ENCODE measurements around the gene ZMYM4.

Gene ZMYM4

GRCh38 chr1:35401049-35401448, 132.5 kb downstream of the ZMYM4 start (continued):
- TF ChIP-seq RARB (CRISPR knock-in tag; IDR thresholded peaks at IDR 0.05) (no peak), PATZ1 (CRISPR knock-in tag; IDR thresholded peaks at IDR 0.05; ENCODE audit: borderline replicate concordance) (no peak), ZC3H10 (CRISPR knock-in tag; IDR thresholded peaks at IDR 0.05) (no peak), OSR1 (CRISPR knock-in tag; IDR thresholded peaks at IDR 0.05) (no peak), CSDC2 (CRISPR knock-in tag; IDR thresholded peaks at IDR 0.05) (no peak), PPARA (CRISPR knock-in tag; IDR thresholded peaks at IDR 0.05; ENCODE audit: borderline replicate concordance) (no peak)

GRCh38 chr1:35406103-35406502, 137.6 kb downstream of the ZMYM4 start:
- ATAC-seq = no peak

More at GRCh38 chr1:35406103-35406502, 137.6 kb downstream of the ZMYM4 start:
- no peak for TF ChIP-seq OSR1 (CRISPR knock-in tag; IDR thresholded peaks at IDR 0.05)
- no peak for TF ChIP-seq BACH2 (CRISPR knock-in tag; IDR thresholded peaks at IDR 0.05; ENCODE audit: borderline replicate concordance)
- TF ChIP-seq CSDC2 (CRISPR knock-in tag; IDR thresholded peaks at IDR 0.05) = no peak
- no peak for TF ChIP-seq PATZ1 (CRISPR knock-in tag; IDR thresholded peaks at IDR 0.05; ENCODE audit: borderline replicate concordance)
- no peak for TF ChIP-seq POU6F1 (CRISPR knock-in tag; IDR thresholded peaks at IDR 0.05; ENCODE audit: borderline replicate concordance, low read depth)
- no peak for TF ChIP-seq TSHZ2 (CRISPR knock-in tag; IDR thresholded peaks at IDR 0.05)
- no peak for TF ChIP-seq RARB (CRISPR knock-in tag; IDR thresholded peaks at IDR 0.05)
- no peak for TF ChIP-seq ZNF565 (CRISPR knock-in tag; conservative IDR thresholded peaks at IDR 0.05; ENCODE audit: low read depth)
- no peak for TF ChIP-seq PPARA (CRISPR knock-in tag; IDR thresholded peaks at IDR 0.05; ENCODE audit: borderline replicate concordance)
- no peak for TF ChIP-seq TCF4 (CRISPR knock-in tag; IDR thresholded peaks at IDR 0.05; ENCODE audit: borderline replicate concordance)
- no peak for TF ChIP-seq ZFP3 (CRISPR knock-in tag; IDR thresholded peaks at IDR 0.05)
- no peak for TF ChIP-seq ZFP30 (CRISPR knock-in tag; IDR thresholded peaks at IDR 0.05)
- no peak for TF ChIP-seq CREB5 (CRISPR knock-in tag; IDR thresholded peaks at IDR 0.05; ENCODE audit: low read depth)
- no peak for TF ChIP-seq SNAI2 (CRISPR knock-in tag; IDR thresholded peaks at IDR 0.05)

Measured in SK-N-SH treated with all-trans-retinoic acid at 6 μM for 48 hours (cell line).